Hepatocyte (in vitro differentiated cells): Measurements from ENCODE around the gene CTBP2. TPM values are rescaled to one million over a fixed set of nuclear protein-coding genes. Genes with fewer than 3 reads are reported as not detected.

Experiments
- DNase-seq: peaks from one replicate; pipeline ENCODE4 v3.0.0-alpha.2; 2016; ENCODE audit warnings: low spot score
- H2AFZ ChIP-seq: fragments of 200-600 bp; sonication (generic); 2 replicates; pipeline ENCODE4 v1.6.0; 2016; ENCODE audit warnings: antibody characterized with exemption, mild to moderate bottlenecking
- H3K27ac ChIP-seq: fragments of 200-600 bp; sonication (generic); 2 replicates; pipeline ENCODE4 v1.5.1; 2016; ENCODE audit warnings: mild to moderate bottlenecking
- H3K27me3 ChIP-seq: fragments of 200-600 bp; sonication (generic); 2 replicates; pipeline ENCODE4 v1.6.1; 2016
- H3K36me3 ChIP-seq: fragments of 200-600 bp; sonication (generic); replicated peaks from 2 replicates; pipeline ENCODE4 v1.5.1; 2016; ENCODE audit warnings: low read depth; ENCODE audit not compliant: insufficient read depth
- H3K4me1 ChIP-seq: fragments of 200-600 bp; sonication (generic); 2 replicates; pipeline ENCODE4 v1.5.1; 2016; ENCODE audit warnings: mild to moderate bottlenecking, moderate library complexity; ENCODE audit not compliant: insufficient read depth
- H3K4me2 ChIP-seq: fragments of 200-600 bp; sonication (generic); 2 replicates; pipeline ENCODE4 v1.6.0; 2016
- H3K4me3 ChIP-seq: fragments of 200-600 bp; sonication (generic); 2 replicates; pipeline ENCODE4 v1.5.1; 2016; ENCODE audit warnings: mild to moderate bottlenecking
- H3K79me2 ChIP-seq: fragments of 200-600 bp; sonication (generic); 2 replicates; pipeline ENCODE4 v1.6.0; 2017; ENCODE audit warnings: mild to moderate bottlenecking
- H3K9me2 ChIP-seq: fragments of 200-600 bp; sonication (generic); replicated peaks from 2 replicates; pipeline ENCODE4 v1.6.0; 2017; ENCODE audit warnings: mild to moderate bottlenecking; ENCODE audit not compliant: insufficient read depth
- H3K9me3 ChIP-seq: fragments of 200-600 bp; sonication (generic); 2 replicates; pipeline ENCODE4 v1.5.1; 2016; ENCODE audit warnings: low read depth, mild to moderate bottlenecking
- H4K20me1 ChIP-seq: fragments of 200-600 bp; sonication (generic); 2 replicates; pipeline ENCODE4 v1.6.0; 2016; ENCODE audit warnings: mild to moderate bottlenecking; ENCODE audit not compliant: insufficient read depth, poor library complexity, severe bottlenecking
- EZH2 ChIP-seq: fragments of 200-600 bp; sonication (generic); IDR thresholded peaks from 2 replicates; pipeline ENCODE4 v1.6.1; 2016; ENCODE audit warnings: antibody characterized with exemption, mild to moderate bottlenecking, borderline replicate concordance
- EZH2phosphoT487 ChIP-seq: fragments of 200-600 bp; sonication (generic); IDR thresholded peaks from one replicate; pipeline ENCODE4 v1.6.1; 2018; ENCODE audit warnings: antibody characterized with exemption, mild to moderate bottlenecking, low read depth, moderate library complexity; ENCODE audit not compliant: unreplicated experiment, severe bottlenecking
- WGBS: methylation state at CpG from one replicate; pipeline ENCODE4 v1.1.6; 2016; ENCODE audit warnings: low lambda C conversion rate; ENCODE audit errors: missing lambda C conversion rate; 5-methylcytosine and 5-hydroxymethylcytosine counted together
- polyA plus RNA-seq: library from polyadenylated mRNA; unstranded; fragments of >200 nt; fragmentation: Nextera tagmentation; extraction: Ambion mirVana; gene quantifications from 2 replicates; pipeline ENCODE4 v1.2.1, GENCODE V29; 2016
- total RNA-seq: library from RNA; depleted of rRNA; stranded (reverse); fragments of >200 nt; gene quantifications from 2 replicates; pipeline ENCODE4 v1.2.3, GENCODE V29; 2014
- TF ChIP-seq, protein P1 (sequence below): fragments of 200-600 bp; sonication (generic); IDR thresholded peaks from 2 replicates; pipeline ENCODE4 v1.5.1; 2016; ENCODE audit warnings: antibody characterized with exemption, mild to moderate bottlenecking; ENCODE audit not compliant: poor library complexity

Gene CTBP2
- total and polyA plus RNA-seq, 2 experiments from 2014 or later, result 61.3 to 81.0 TPM

DNA sequence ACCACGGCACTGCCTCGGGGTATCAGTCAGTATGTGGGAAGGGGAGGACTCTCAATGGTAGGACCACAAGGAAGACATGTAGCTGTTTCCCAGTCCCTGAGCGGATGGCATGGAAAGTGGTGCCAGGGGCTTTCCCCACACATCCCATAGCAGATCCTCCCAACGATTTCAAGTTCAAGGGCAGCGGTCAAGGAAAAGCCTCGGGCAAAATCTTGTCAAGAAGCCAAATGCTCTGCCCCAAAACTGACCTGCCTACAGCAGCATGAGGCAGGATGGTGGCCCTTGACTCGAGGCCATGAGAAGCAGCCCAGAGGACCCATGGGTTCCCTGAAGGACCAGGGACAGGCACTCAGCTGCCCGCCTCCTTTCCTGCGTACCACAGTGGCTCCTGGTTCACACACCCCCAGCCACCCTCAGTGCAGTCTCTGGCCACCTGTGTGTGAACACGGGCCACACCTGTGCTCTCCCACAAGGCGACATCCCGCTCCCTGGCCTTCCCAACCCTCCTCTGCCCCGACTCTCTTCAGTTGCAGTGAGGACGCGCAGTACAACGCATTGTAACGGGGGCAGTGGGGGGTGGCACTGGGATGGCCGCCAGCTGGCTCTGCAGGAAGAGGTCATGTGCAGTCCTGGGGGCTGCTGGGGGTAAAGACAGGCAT, 43.6 kb downstream of the CTBP2 start:
- Histone ChIP-seq H3K36me3 (no peaks in the 10 kb centered on the region), H3K4me3 (no peak overlapping the region), H3K9me3 (no peaks in the 10 kb centered on the region), H2AFZ (no peak overlapping the region), H3K4me2 (no peak overlapping the region), H3K27me3 (no peaks in the 10 kb centered on the region), H4K20me1 (peaks cover 97% of the 10 kb centered on the region), H3K9me2 (no peaks in the 10 kb centered on the region), H3K27ac (no peak overlapping the region), H3K4me1 (peaks cover 44% of the 10 kb centered on the region), H3K79me2 (peaks cover 99% of the 10 kb centered on the region)
- TF ChIP-seq, protein P1, sequence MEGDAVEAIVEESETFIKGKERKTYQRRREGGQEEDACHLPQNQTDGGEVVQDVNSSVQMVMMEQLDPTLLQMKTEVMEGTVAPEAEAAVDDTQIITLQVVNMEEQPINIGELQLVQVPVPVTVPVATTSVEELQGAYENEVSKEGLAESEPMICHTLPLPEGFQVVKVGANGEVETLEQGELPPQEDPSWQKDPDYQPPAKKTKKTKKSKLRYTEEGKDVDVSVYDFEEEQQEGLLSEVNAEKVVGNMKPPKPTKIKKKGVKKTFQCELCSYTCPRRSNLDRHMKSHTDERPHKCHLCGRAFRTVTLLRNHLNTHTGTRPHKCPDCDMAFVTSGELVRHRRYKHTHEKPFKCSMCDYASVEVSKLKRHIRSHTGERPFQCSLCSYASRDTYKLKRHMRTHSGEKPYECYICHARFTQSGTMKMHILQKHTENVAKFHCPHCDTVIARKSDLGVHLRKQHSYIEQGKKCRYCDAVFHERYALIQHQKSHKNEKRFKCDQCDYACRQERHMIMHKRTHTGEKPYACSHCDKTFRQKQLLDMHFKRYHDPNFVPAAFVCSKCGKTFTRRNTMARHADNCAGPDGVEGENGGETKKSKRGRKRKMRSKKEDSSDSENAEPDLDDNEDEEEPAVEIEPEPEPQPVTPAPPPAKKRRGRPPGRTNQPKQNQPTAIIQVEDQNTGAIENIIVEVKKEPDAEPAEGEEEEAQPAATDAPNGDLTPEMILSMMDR, result no peak
- TF ChIP-seq EZH2 (no peak), EZH2phosphoT487 (no peak)
- WGBS, result 95% methylated on average over 18 of the region's 18 CpGs
- DNase-seq, result no peak

GRCh38 chr10:125116041-125116649, 44.2 kb downstream of the CTBP2 start:
- Histone ChIP-seq H3K4me1 (peaks cover 42% of the 10 kb centered on the region), H2AFZ (no peak overlapping the region), H3K9me3 (no peaks in the 10 kb centered on the region), H3K36me3 (no peaks in the 10 kb centered on the region), H3K27ac (no peak overlapping the region), H3K27me3 (no peaks in the 10 kb centered on the region), H3K9me2 (no peaks in the 10 kb centered on the region), H4K20me1 (peaks cover 97% of the 10 kb centered on the region), H3K79me2 (peaks cover 99% of the 10 kb centered on the region), H3K4me2 (no peak overlapping the region), H3K4me3 (no peak overlapping the region)
- TF ChIP-seq, protein P1, result no peak
- TF ChIP-seq EZH2phosphoT487, result no peak
- no peak for TF ChIP-seq EZH2
- DNase-seq, result no peak
- WGBS, result 98% methylated on average over 14 of the region's 16 CpGs

- H3K4me1 ChIP-seq, result peaks cover 35% of the 10 kb centered on the region
- DNase-seq, result no peak
- WGBS, result 93% methylated on average over 5 of the region's 5 CpGs
- H3K36me3 ChIP-seq, result no peaks in the 10 kb centered on the region
- H3K27me3 ChIP-seq, result no peaks in the 10 kb centered on the region
- no peak overlapping the region for H2AFZ ChIP-seq
- H3K4me3 ChIP-seq, result no peak overlapping the region
- no peak overlapping the region for H3K4me2 ChIP-seq
- H4K20me1 ChIP-seq, result peaks cover 95% of the 10 kb centered on the region
- TF ChIP-seq EZH2phosphoT487 (no peak), EZH2 (no peak)
- TF ChIP-seq, protein P1, result no peak
- no peaks in the 10 kb centered on the region for H3K9me3 ChIP-seq
- H3K27ac ChIP-seq, result peak overlapping the region; percentile 48
- H3K79me2 ChIP-seq, result peaks cover 99% of the 10 kb centered on the region
- H3K9me2 ChIP-seq, result no peaks in the 10 kb centered on the region
These were observed 45.0 kb downstream of the CTBP2 start for GRCh38 chr10:125115409-125115808.
